NCI-H1048 (cell line): Measurements from ENCODE around the gene MBD2.
"Not testable (repeated sequence)": the region's sequence is repeated elsewhere in the genome, so short reads cannot be mapped to it uniquely, and the experiment has no call there.

ENCODE experiments used
- DNase-seq: peaks from one replicate; lab custom pipeline; 2025; lab: John Stamatoyannopoulos, UW

Gene MBD2

GRCh38 chr18:54235871-54236270 is 11.4 kb upstream of the MBD2 start:
- no peak for DNase-seq

- DNase-seq: no peak
Measured at GRCh38 chr18:54233747-54234146, 9.3 kb upstream of the MBD2 start.

GRCh38 chr18:54233228-54233625 is 8.8 kb upstream of the MBD2 start:
- DNase-seq: no peak

- DNase-seq: no peak
Measured at GRCh38 chr18:54232485-54233227, 8.2 kb upstream of the MBD2 start.

GRCh38 chr18:54229421-54230059 is 5.1 kb upstream of the MBD2 start:
- DNase-seq: no peak

- no peak for DNase-seq
Measured at GRCh38 chr18:54228364-54228763, 3.9 kb upstream of the MBD2 start.

GRCh38 chr18:54223568-54224241 is 764 bp downstream of the MBD2 start:
- peak; percentile 32 for DNase-seq

GRCh38 chr18:54222922-54223567 is 1.4 kb downstream of the MBD2 start:
- no peak for DNase-seq

- DNase-seq: no peak
Measured at GRCh38 chr18:54220406-54220805, 4.1 kb downstream of the MBD2 start.

- not testable (repeated sequence) for DNase-seq
Measured at GRCh38 chr18:54218803-54219202, 5.7 kb downstream of the MBD2 start.

- DNase-seq: no peak
Measured at GRCh38 chr18:54218299-54218698, 6.2 kb downstream of the MBD2 start.

GRCh38 chr18:54217624-54218023 is 6.8 kb downstream of the MBD2 start:
- DNase-seq: no peak

GRCh38 chr18:54215069-54215468 is 9.4 kb downstream of the MBD2 start:
- no peak for DNase-seq

- DNase-seq: no peak
Measured at GRCh38 chr18:54210463-54210862, 14.0 kb downstream of the MBD2 start.

- no peak for DNase-seq
Measured at GRCh38 chr18:54209471-54210180, 14.8 kb downstream of the MBD2 start.

- DNase-seq: no peak
Measured at GRCh38 chr18:54206447-54206846, 18.0 kb downstream of the MBD2 start.

GRCh38 chr18:54205959-54206358 is 18.5 kb downstream of the MBD2 start:
- DNase-seq: no peak

- not testable (repeated sequence) for DNase-seq
Measured at GRCh38 chr18:54205448-54205847, 19.0 kb downstream of the MBD2 start.

GRCh38 chr18:54204883-54205282 is 19.6 kb downstream of the MBD2 start:
- DNase-seq: no peak

- DNase-seq: no peak
Measured at GRCh38 chr18:54203914-54204313, 20.6 kb downstream of the MBD2 start.

GRCh38 chr18:54202851-54203250 is 21.6 kb downstream of the MBD2 start:
- no peak for DNase-seq
